ENCODE data around the gene FAM237B. TPM values are rescaled to one million over a fixed set of nuclear protein-coding genes. Genes with fewer than 3 reads are reported as not detected.

FAM237B gene
- total and polyA plus RNA-seq, 9 of the 15 experiments (the other 6 are each of a cell fraction or from before 2014, with no cell fraction given) = not detected

- FAIRE-seq = no peak
Observed at GRCh38 chr7:90276033-90276728, 44.9 kb downstream of the FAM237B start.

GRCh38 chr7:90274161-90274560 lies 46.9 kb downstream of the FAM237B start:
- Histone ChIP-seq H3K27ac (ENCODE audit: extremely low read depth, low read depth, low read length) (no peak overlapping the region), H3K27me3 (ENCODE audit: control insufficient read depth in 2 of 2, insufficient read depth in 2 of 2, low read length in 2 of 2) (no peaks in the 10 kb centered on the region), H3K36me3 (ENCODE audit: control insufficient read depth, insufficient read depth, low read length) (no peaks in the 10 kb centered on the region), H3K4me3 (no peak overlapping the region), H3K4me2 (ENCODE audit: insufficient read depth, low read length) (no peak overlapping the region), H3K9ac (ENCODE audit: insufficient read depth in 1 of 2, low read depth in 2 of 2, low read length in 2 of 2) (no peak overlapping the region), H3K4me1 (replicated peaks in 1 of 2; ENCODE audit: control insufficient read depth in 2 of 2, insufficient read depth in 2 of 2, low read length in 2 of 2) (no peaks in the 10 kb centered on the region), H2AFZ (ENCODE audit: low read depth, low read length) (no peak overlapping the region), H3K9me3 (replicated peaks; ENCODE audit: control insufficient read depth, insufficient read depth, low read depth, low read length) (no peaks in the 10 kb centered on the region), H3K79me2 (ENCODE audit: control insufficient read depth, insufficient read depth, low read length) (no peaks in the 10 kb centered on the region), H4K20me1 (replicated peaks; ENCODE audit: control insufficient read depth, insufficient read depth, low read length) (no peaks in the 10 kb centered on the region), H3K9me1 (ENCODE audit: control insufficient read depth, insufficient read depth, low read length) (no peaks in the 10 kb centered on the region)
- ChIA-PET CTCF (ENCODE audit: low intra/inter-chr PET ratio) (no interaction called here), POLR2A (no interaction called here)
- in situ Hi-C loops (cut with MboI) (no loop called here), intact Hi-C loops (cut with micrococcal nuclease) (no loop called here)
- ATAC-seq (no peak), FAIRE-seq (no peak), DNase-seq (ENCODE audit: extremely low read depth in 1 of 4, low spot score in 3 of 4) (no peak)
- no TSS peak for BruUV-seq (replicated peaks)
- TF ChIP-seq SMARCB1 (IDR thresholded peaks at IDR 0.05; ENCODE audit: insufficient read length, low read depth) (no peak), KDM1A (IDR thresholded peaks at IDR 0.05) (no peak), ZNF217 (CRISPR knock-in tag; IDR thresholded peaks at IDR 0.05) (no peak)
- TF ChIP-seq, protein P1, sequence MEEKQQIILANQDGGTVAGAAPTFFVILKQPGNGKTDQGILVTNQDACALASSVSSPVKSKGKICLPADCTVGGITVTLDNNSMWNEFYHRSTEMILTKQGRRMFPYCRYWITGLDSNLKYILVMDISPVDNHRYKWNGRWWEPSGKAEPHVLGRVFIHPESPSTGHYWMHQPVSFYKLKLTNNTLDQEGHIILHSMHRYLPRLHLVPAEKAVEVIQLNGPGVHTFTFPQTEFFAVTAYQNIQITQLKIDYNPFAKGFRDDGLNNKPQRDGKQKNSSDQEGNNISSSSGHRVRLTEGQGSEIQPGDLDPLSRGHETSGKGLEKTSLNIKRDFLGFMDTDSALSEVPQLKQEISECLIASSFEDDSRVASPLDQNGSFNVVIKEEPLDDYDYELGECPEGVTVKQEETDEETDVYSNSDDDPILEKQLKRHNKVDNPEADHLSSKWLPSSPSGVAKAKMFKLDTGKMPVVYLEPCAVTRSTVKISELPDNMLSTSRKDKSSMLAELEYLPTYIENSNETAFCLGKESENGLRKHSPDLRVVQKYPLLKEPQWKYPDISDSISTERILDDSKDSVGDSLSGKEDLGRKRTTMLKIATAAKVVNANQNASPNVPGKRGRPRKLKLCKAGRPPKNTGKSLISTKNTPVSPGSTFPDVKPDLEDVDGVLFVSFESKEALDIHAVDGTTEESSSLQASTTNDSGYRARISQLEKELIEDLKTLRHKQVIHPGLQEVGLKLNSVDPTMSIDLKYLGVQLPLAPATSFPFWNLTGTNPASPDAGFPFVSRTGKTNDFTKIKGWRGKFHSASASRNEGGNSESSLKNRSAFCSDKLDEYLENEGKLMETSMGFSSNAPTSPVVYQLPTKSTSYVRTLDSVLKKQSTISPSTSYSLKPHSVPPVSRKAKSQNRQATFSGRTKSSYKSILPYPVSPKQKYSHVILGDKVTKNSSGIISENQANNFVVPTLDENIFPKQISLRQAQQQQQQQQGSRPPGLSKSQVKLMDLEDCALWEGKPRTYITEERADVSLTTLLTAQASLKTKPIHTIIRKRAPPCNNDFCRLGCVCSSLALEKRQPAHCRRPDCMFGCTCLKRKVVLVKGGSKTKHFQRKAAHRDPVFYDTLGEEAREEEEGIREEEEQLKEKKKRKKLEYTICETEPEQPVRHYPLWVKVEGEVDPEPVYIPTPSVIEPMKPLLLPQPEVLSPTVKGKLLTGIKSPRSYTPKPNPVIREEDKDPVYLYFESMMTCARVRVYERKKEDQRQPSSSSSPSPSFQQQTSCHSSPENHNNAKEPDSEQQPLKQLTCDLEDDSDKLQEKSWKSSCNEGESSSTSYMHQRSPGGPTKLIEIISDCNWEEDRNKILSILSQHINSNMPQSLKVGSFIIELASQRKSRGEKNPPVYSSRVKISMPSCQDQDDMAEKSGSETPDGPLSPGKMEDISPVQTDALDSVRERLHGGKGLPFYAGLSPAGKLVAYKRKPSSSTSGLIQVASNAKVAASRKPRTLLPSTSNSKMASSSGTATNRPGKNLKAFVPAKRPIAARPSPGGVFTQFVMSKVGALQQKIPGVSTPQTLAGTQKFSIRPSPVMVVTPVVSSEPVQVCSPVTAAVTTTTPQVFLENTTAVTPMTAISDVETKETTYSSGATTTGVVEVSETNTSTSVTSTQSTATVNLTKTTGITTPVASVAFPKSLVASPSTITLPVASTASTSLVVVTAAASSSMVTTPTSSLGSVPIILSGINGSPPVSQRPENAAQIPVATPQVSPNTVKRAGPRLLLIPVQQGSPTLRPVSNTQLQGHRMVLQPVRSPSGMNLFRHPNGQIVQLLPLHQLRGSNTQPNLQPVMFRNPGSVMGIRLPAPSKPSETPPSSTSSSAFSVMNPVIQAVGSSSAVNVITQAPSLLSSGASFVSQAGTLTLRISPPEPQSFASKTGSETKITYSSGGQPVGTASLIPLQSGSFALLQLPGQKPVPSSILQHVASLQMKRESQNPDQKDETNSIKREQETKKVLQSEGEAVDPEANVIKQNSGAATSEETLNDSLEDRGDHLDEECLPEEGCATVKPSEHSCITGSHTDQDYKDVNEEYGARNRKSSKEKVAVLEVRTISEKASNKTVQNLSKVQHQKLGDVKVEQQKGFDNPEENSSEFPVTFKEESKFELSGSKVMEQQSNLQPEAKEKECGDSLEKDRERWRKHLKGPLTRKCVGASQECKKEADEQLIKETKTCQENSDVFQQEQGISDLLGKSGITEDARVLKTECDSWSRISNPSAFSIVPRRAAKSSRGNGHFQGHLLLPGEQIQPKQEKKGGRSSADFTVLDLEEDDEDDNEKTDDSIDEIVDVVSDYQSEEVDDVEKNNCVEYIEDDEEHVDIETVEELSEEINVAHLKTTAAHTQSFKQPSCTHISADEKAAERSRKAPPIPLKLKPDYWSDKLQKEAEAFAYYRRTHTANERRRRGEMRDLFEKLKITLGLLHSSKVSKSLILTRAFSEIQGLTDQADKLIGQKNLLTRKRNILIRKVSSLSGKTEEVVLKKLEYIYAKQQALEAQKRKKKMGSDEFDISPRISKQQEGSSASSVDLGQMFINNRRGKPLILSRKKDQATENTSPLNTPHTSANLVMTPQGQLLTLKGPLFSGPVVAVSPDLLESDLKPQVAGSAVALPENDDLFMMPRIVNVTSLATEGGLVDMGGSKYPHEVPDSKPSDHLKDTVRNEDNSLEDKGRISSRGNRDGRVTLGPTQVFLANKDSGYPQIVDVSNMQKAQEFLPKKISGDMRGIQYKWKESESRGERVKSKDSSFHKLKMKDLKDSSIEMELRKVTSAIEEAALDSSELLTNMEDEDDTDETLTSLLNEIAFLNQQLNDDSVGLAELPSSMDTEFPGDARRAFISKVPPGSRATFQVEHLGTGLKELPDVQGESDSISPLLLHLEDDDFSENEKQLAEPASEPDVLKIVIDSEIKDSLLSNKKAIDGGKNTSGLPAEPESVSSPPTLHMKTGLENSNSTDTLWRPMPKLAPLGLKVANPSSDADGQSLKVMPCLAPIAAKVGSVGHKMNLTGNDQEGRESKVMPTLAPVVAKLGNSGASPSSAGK (IDR thresholded peaks at IDR 0.05) = no peak

More at GRCh38 chr7:90276033-90276728, 44.9 kb downstream of the FAM237B start:
- no peaks in the 10 kb centered on the region for H3K79me2 ChIP-seq (ENCODE audit: control insufficient read depth, insufficient read depth, low read length)
- intact Hi-C loops (cut with micrococcal nuclease) = no loop called here
- H3K9me1 ChIP-seq (ENCODE audit: control insufficient read depth, insufficient read depth, low read length) = no peaks in the 10 kb centered on the region
- no peaks in the 10 kb centered on the region for H4K20me1 ChIP-seq (replicated peaks; ENCODE audit: control insufficient read depth, insufficient read depth, low read length)
- no peaks in the 10 kb centered on the region for H3K4me1 ChIP-seq (replicated peaks in 1 of 2; ENCODE audit: control insufficient read depth in 2 of 2, insufficient read depth in 2 of 2, low read length in 2 of 2)
- no peaks in the 10 kb centered on the region for H3K27me3 ChIP-seq (ENCODE audit: control insufficient read depth in 2 of 2, insufficient read depth in 2 of 2, low read length in 2 of 2)
- in situ Hi-C loops (cut with MboI) = no loop called here
- H3K36me3 ChIP-seq (ENCODE audit: control insufficient read depth, insufficient read depth, low read length) = no peaks in the 10 kb centered on the region
- CTCF ChIA-PET (ENCODE audit: low intra/inter-chr PET ratio) = no interaction called here
- H3K4me2 ChIP-seq (ENCODE audit: insufficient read depth, low read length) = no peak overlapping the region
- 4% methylated on average over 5 of the region's 5 CpGs for WGBS (ENCODE audit: insufficient coverage, low coverage, missing lambda C conversion rate)
- H3K9me3 ChIP-seq (replicated peaks; ENCODE audit: control insufficient read depth, insufficient read depth, low read depth, low read length) = no peaks in the 10 kb centered on the region
- H2AFZ ChIP-seq (ENCODE audit: low read depth, low read length) = no peak overlapping the region; the same call in 1 of the 2 replicates
- no peak for ATAC-seq
- TF ChIP-seq MAFF (IDR thresholded peaks at IDR 0.05; ENCODE audit: low read length) (no peak), ZNF316 (IDR thresholded peaks at IDR 0.05) (peak; percentile 10; the same call in 1 of the 2 replicates)
- H3K27ac ChIP-seq (ENCODE audit: extremely low read depth, low read depth, low read length) = no peak overlapping the region
- H3K9ac ChIP-seq (ENCODE audit: insufficient read depth in 1 of 2, low read depth in 2 of 2, low read length in 2 of 2) = no peak overlapping the region
- no peak for DNase-seq (ENCODE audit: extremely low read depth in 1 of 4, low spot score in 3 of 4)
- no peak overlapping the region for H3K4me3 ChIP-seq
- POLR2A ChIA-PET = no interaction called here
- no TSS peak for BruUV-seq (replicated peaks)
